ENCODE results near the gene ZNF160.

DNA sequence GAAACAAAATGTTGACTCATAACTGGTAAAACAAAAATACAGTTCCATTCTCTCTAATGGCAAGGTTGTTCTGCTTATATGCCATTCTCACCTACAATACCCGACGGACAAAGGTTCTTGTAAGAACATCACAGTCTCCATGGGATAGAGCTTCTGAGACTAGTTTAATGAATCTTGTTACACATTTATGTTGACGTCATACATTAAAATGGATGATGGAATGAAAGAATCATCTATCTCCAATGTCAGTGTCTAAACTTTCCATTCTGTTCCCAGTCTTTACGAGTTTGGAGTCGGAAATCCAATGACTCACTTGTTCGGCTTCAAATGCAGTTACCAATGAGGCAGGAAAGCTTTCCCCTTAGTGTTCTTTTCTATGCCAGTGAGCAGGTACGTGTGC, 17.7 kb downstream of the ZNF160 start:
- TF ChIP-seq, protein P1, sequence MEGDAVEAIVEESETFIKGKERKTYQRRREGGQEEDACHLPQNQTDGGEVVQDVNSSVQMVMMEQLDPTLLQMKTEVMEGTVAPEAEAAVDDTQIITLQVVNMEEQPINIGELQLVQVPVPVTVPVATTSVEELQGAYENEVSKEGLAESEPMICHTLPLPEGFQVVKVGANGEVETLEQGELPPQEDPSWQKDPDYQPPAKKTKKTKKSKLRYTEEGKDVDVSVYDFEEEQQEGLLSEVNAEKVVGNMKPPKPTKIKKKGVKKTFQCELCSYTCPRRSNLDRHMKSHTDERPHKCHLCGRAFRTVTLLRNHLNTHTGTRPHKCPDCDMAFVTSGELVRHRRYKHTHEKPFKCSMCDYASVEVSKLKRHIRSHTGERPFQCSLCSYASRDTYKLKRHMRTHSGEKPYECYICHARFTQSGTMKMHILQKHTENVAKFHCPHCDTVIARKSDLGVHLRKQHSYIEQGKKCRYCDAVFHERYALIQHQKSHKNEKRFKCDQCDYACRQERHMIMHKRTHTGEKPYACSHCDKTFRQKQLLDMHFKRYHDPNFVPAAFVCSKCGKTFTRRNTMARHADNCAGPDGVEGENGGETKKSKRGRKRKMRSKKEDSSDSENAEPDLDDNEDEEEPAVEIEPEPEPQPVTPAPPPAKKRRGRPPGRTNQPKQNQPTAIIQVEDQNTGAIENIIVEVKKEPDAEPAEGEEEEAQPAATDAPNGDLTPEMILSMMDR (IDR thresholded peaks at IDR 0.05) = no peak
- TF ChIP-seq POLR2A (IDR thresholded peaks at IDR 0.05) = no peak
- no peak for TF ChIP-seq EP300 (IDR thresholded peaks at IDR 0.05)
